H1 (cell line): ENCODE measurements around the gene MACIR. TPM values are rescaled to one million over a fixed set of nuclear protein-coding genes. Genes with fewer than 3 reads are reported as not detected.

ENCODE experiments used
- CTCF ChIA-PET: fragments of 300-600 bp; sonication (Branson Sonifier 250); formaldehyde crosslinking; loops from one replicate; lab custom pipeline; 2021; ENCODE audit not compliant: partially characterized antibody; lab: Charles Lee
- POLR2A ChIA-PET: fragments of 300-600 bp; sonication (Branson Sonifier 250); formaldehyde crosslinking; loops from one replicate; lab custom pipeline; 2021; ENCODE audit warnings: inconsistent platforms; ENCODE audit not compliant: partially characterized antibody; lab: Charles Lee
- DNase-seq, 2 experiments: peaks; one replicate each; pipeline versions ENCODE4 v3.0.0 to v3.0.0-alpha.2; 2010 to 2022; ENCODE audit warnings: low spot score in 2 of 2, low read depth in 1 of 2, mixed read lengths in 1 of 2
- FAIRE-seq: peaks from 2 replicates; lab custom pipeline; 2011; peaks lifted over from hg19 to GRCh38; lab: Jason Lieb, UNC
- H2AFZ ChIP-seq: 2 replicates; pipeline ENCODE4 v1.8.1; 2012; ENCODE audit warnings: low read length, inconsistent platforms
- H2AK5ac ChIP-seq: 2 replicates; pipeline ENCODE4 v1.6.1; 2013; ENCODE audit warnings: low read depth, low read length
- H2BK120ac ChIP-seq: replicated peaks from 2 replicates; pipeline ENCODE3; 2013; ENCODE audit warnings: low read depth, low read length, inconsistent platforms
- H2BK12ac ChIP-seq: 2 replicates; pipeline ENCODE4 v1.6.1; 2013; ENCODE audit warnings: low read depth, low read length
- H2BK15ac ChIP-seq: 2 replicates; pipeline ENCODE4 v1.6.1; 2013; ENCODE audit warnings: low read length
- H2BK20ac ChIP-seq: 2 replicates; pipeline ENCODE4 v1.6.1; 2013; ENCODE audit warnings: low read length
- H2BK5ac ChIP-seq: 2 replicates; pipeline ENCODE4 v1.6.1; 2013; ENCODE audit warnings: low read depth, low read length
- H3K14ac ChIP-seq: 2 replicates; pipeline ENCODE4 v1.6.1; 2013; ENCODE audit warnings: inconsistent platforms; ENCODE audit not compliant: insufficient read length
- H3K18ac ChIP-seq: 2 replicates; pipeline ENCODE4 v1.6.1; 2013; ENCODE audit warnings: low read length; ENCODE audit errors: extremely low read depth
- H3K23ac ChIP-seq: 2 replicates; pipeline ENCODE4 v1.6.1; 2013; ENCODE audit warnings: inconsistent platforms; ENCODE audit not compliant: insufficient read length
- H3K23me2 ChIP-seq: 2 replicates; pipeline ENCODE4 v1.6.1; 2013; ENCODE audit warnings: low read depth, low read length
- H3K27ac ChIP-seq: 2 replicates; pipeline ENCODE4 v1.6.1; 2011; ENCODE audit warnings: low read depth, low read length, inconsistent platforms
- H3K27me3 ChIP-seq, 4 experiments: replicated peaks in 1 of 4; 1 replicate in 1 of 4; 2 replicates in 3 of 4; pipeline versions ENCODE4 v1.6.1 to v1.8.1; 2011 to 2013; ENCODE audit warnings: low read length in 3 of 4, mild to moderate bottlenecking in 3 of 4, inconsistent platforms in 2 of 4, mixed read lengths in 2 of 4, moderate library complexity in 1 of 4; ENCODE audit not compliant: control insufficient read depth in 3 of 4, insufficient read depth in 3 of 4; ENCODE audit errors: extremely low read depth in 1 of 4
- H3K36me3 ChIP-seq, 4 experiments: 2 replicates each; pipeline versions ENCODE4 v1.6.1 to v1.8.1; 2011 to 2013; ENCODE audit warnings: mild to moderate bottlenecking in 4 of 4, low read length in 3 of 4, moderate library complexity in 2 of 4, control low read depth in 1 of 4, inconsistent platforms in 1 of 4; ENCODE audit not compliant: insufficient read depth in 4 of 4, control insufficient read depth in 2 of 4
- H3K4ac ChIP-seq: replicated peaks from 2 replicates; pipeline ENCODE3; 2013; ENCODE audit warnings: low read length, low read depth, mixed read lengths, inconsistent platforms; ENCODE audit not compliant: insufficient read length
- H3K4me1 ChIP-seq, 4 experiments: replicated peaks in 1 of 4; 1 replicate in 1 of 4; 2 replicates in 3 of 4; pipeline versions ENCODE4 v1.6.1 to v1.8.1; 2011 to 2013; ENCODE audit warnings: low read length in 3 of 4, inconsistent platforms in 2 of 4, mixed read lengths in 1 of 4; ENCODE audit not compliant: insufficient read depth in 4 of 4, control insufficient read depth in 3 of 4
- H3K4me2 ChIP-seq, 2 experiments: 2 replicates each; pipeline versions ENCODE4 v1.6.1 to v1.8.1; 2011 to 2013; ENCODE audit warnings: low read depth in 2 of 2, low read length in 2 of 2, control low read depth in 1 of 2, inconsistent platforms in 1 of 2, mild to moderate bottlenecking in 1 of 2; ENCODE audit not compliant: insufficient read depth in 1 of 2
- H3K4me3 ChIP-seq, 4 experiments: fragments of 200-600, 300-600 bp in 1 of 4; sonication (generic), shearing (Covaris generic), sonication (Bioruptor Twin) in 1 of 4; 2 replicates each; pipeline versions ENCODE4 v1.5.1 to v1.8.1; 2011 to 2016; ENCODE audit warnings: low read length in 4 of 4, low read depth in 3 of 4, control low read depth in 2 of 4, inconsistent platforms in 2 of 4, mild to moderate bottlenecking in 2 of 4, mixed read lengths in 1 of 4, moderate library complexity in 1 of 4; ENCODE audit not compliant: insufficient read depth in 2 of 4; ENCODE audit errors: extremely low read depth in 1 of 4
- H3K56ac ChIP-seq: replicated peaks from 2 replicates; pipeline ENCODE3; 2013; ENCODE audit warnings: low read depth, mild to moderate bottlenecking, mixed read lengths, low read length, inconsistent platforms; ENCODE audit not compliant: insufficient read length
- H3K79me1 ChIP-seq: 2 replicates; pipeline ENCODE4 v1.6.1; 2013; ENCODE audit warnings: low read depth, low read length, control low read depth
- H3K79me2 ChIP-seq, 2 experiments: 2 replicates each; pipeline versions ENCODE4 v1.6.1 to v1.8.1; 2012 to 2013; ENCODE audit warnings: low read length in 2 of 2, mild to moderate bottlenecking in 2 of 2, inconsistent platforms in 1 of 2; ENCODE audit not compliant: insufficient read depth in 2 of 2, control insufficient read depth in 1 of 2
- H3K9ac ChIP-seq, 4 experiments: replicated peaks in 1 of 4; 1 replicate in 1 of 4; 2 replicates in 3 of 4; pipeline versions ENCODE4 v1.6.1 to v1.8.1; 2011 to 2013; ENCODE audit warnings: low read depth in 3 of 4, low read length in 3 of 4, control low read depth in 2 of 4, mild to moderate bottlenecking in 2 of 4, moderate library complexity in 2 of 4, inconsistent platforms in 1 of 4; ENCODE audit errors: extremely low read depth in 1 of 4
- H3K9me3 ChIP-seq, 2 experiments: 2 replicates each; pipeline versions ENCODE4 v1.6.1 to v1.8.1; 2012 to 2013; ENCODE audit warnings: mild to moderate bottlenecking in 2 of 2, moderate library complexity in 2 of 2, control low read depth in 1 of 2, inconsistent platforms in 1 of 2, low read depth in 1 of 2, low read length in 1 of 2, mixed read lengths in 1 of 2; ENCODE audit not compliant: insufficient read depth in 2 of 2
- H4K20me1 ChIP-seq, 2 experiments: replicated peaks in 1 of 2; 2 replicates each; pipeline versions ENCODE3 to v1.8.1; 2011 to 2013; ENCODE audit warnings: inconsistent platforms in 2 of 2, low read length in 2 of 2, mild to moderate bottlenecking in 1 of 2; ENCODE audit not compliant: insufficient read depth in 2 of 2, control insufficient read depth in 1 of 2
- H4K5ac ChIP-seq: 2 replicates; pipeline ENCODE4 v1.6.1; 2013; ENCODE audit warnings: low read length, low read depth, mixed read lengths, inconsistent platforms; ENCODE audit not compliant: insufficient read length
- H4K8ac ChIP-seq: 2 replicates; pipeline ENCODE4 v1.8.0; 2013; ENCODE audit warnings: mild to moderate bottlenecking, moderate library complexity, low read length, inconsistent platforms; ENCODE audit not compliant: insufficient read depth; ENCODE audit errors: extremely low read depth
- H4K91ac ChIP-seq: replicated peaks from 2 replicates; pipeline ENCODE3; 2013; ENCODE audit warnings: low read length, mixed read lengths, inconsistent platforms; ENCODE audit not compliant: insufficient read length
- CTCF ChIP-seq, 3 experiments: IDR thresholded peaks; 1 replicate in 2 of 3; 2 replicates in 1 of 3; pipeline versions ENCODE4 v1.5.1 to v1.6.1; 2011; ENCODE audit warnings: low read length in 3 of 3, mild to moderate bottlenecking in 3 of 3, inconsistent platforms in 2 of 3, low read depth in 1 of 3, moderate library complexity in 1 of 3; ENCODE audit not compliant: insufficient read depth in 1 of 3; ENCODE audit errors: control extremely low read depth in 1 of 3
- RAD21 ChIP-seq, 2 experiments: IDR thresholded peaks in 1 of 2; conservative IDR thresholded peaks in 1 of 2; 2 replicates each; pipeline ENCODE4 v1.6.1; 2011; ENCODE audit warnings: low read depth in 2 of 2, low read length in 2 of 2, improper control_type of control experiment in 1 of 2, inconsistent platforms in 1 of 2, mild to moderate bottlenecking in 1 of 2, moderate library complexity in 1 of 2
- SAP30 ChIP-seq: fragments of 300-600 bp; sonication (generic); IDR thresholded peaks from 2 replicates; pipeline ENCODE4 v1.7.1; 2012; ENCODE audit warnings: low read length, moderate library complexity, mild to moderate bottlenecking, inconsistent platforms; ENCODE audit not compliant: insufficient read depth, insufficient replicate concordance
- YY1 ChIP-seq: IDR thresholded peaks from 2 replicates; pipeline ENCODE4 v1.6.1; 2011; ENCODE audit warnings: low read depth, mild to moderate bottlenecking, low read length
- WGBS, 2 experiments: shearing (Covaris generic) in 1 of 2; methylation state at CpG; one replicate each; pipeline versions ENCODE4 v1.1.6 to v1.1.7; 2013 to 2015; ENCODE audit warnings: low lambda C conversion rate in 2 of 2, mixed read lengths in 2 of 2, inconsistent platforms in 1 of 2, low coverage in 1 of 2, missing lambda C conversion rate in 1 of 2; ENCODE audit not compliant: insufficient replicate concordance in 2 of 2, insufficient coverage in 1 of 2, insufficient read length in 1 of 2; ENCODE audit errors: extremely low coverage in 1 of 2, missing lambda C conversion rate in 1 of 2; 5-methylcytosine and 5-hydroxymethylcytosine counted together
- polyA plus RNA-seq, 7 experiments: library from polyadenylated mRNA; depleted of rRNA in 3 of 7; stranded (reverse) in 5 of 7; unstranded in 2 of 7; fragments of >200 nt in 5 of 7; fragments of 200-250 nt in 2 of 7; gene quantifications; 1 replicate in 5 of 7; 2 replicates in 1 of 7; 4 replicates in 1 of 7; pipeline versions ENCODE4 v1.2.1 to v1.2.3, GENCODE V29; 2011 to 2013; ENCODE audit warnings: missing spikeins in 2 of 7, mixed read lengths in 2 of 7
- total RNA-seq: library from RNA; stranded (reverse); fragmentation: NEBNext Ultra II Directional; extraction: Animal tissue kit (Norgen Biotek cat#: 25700); gene quantifications from 2 replicates; pipeline ENCODE4 v1.2.1, GENCODE V29; 2021

Gene MACIR
- total and polyA plus RNA-seq, 2 of the 8 experiments (the other 6 are each of a cell fraction or from before 2014, with no cell fraction given) = 8.0 to 19.2 TPM

GRCh38 chr5:103223031-103223955, 35.3 kb upstream of the MACIR start:
- no peak overlapping the region; the same call in 1 of the 2 replicates for H4K8ac ChIP-seq
- WGBS, 2 experiments = 91% methylated on average over 28 of the region's 28 CpGs; no CpG with 5 or more reads in 1 of the 2 experiments
- no peak overlapping the region for H3K4ac ChIP-seq
- TF ChIP-seq CTCF (IDR thresholded peaks at IDR 0.05; ENCODE audit: control extremely low read depth in 1 of 3, insufficient read depth in 1 of 3, low read depth in 1 of 3, low read length in 3 of 3) (peak; percentile 27 to 44 (median 32)), YY1 (peak; percentile 41; the same call in 1 of the 2 replicates), RAD21 (IDR thresholded peaks at IDR 0.05 in 1 of 2, conservative IDR thresholded peaks at IDR 0.05 in 1 of 2; ENCODE audit: low read depth in 2 of 2, low read length in 2 of 2) (peak; percentile 55 to 68), SAP30 (no peak)
- H3K14ac ChIP-seq = no peak overlapping the region
- H2AFZ ChIP-seq = peak overlapping the region; percentile 91; the same call in 1 of the 2 replicates
- H2BK12ac ChIP-seq = 0 out of 2 replicates have a peak overlapping the region, but pooled peaks have one; percentile 27
- POLR2A ChIA-PET = interaction anchor here (0.7 to 1.3 kb wide), 2 partner anchors 12 to 104 kb away, joined by 3 to 4 read pairs; partner anchors contain the start of gene GIN1
- H4K20me1 ChIP-seq = no peaks in the 10 kb centered on the region
- H3K79me1 ChIP-seq = no peaks in the 10 kb centered on the region
- no peaks in the 10 kb centered on the region for H3K27me3 ChIP-seq
- H2BK5ac ChIP-seq = no peak overlapping the region; the same call in 1 of the 2 replicates
- H3K23me2 ChIP-seq = no peaks in the 10 kb centered on the region
- H3K18ac ChIP-seq = no peak overlapping the region
- no peak overlapping the region for H4K91ac ChIP-seq
- no peak overlapping the region for H3K9ac ChIP-seq
- no peak overlapping the region for H3K27ac ChIP-seq
- peak overlapping the region; percentile 22 for H2BK120ac ChIP-seq
- H3K9me3 ChIP-seq = no peaks in the 10 kb centered on the region
- no peak overlapping the region for H3K4me3 ChIP-seq
- H2BK20ac ChIP-seq = no peak overlapping the region
- no peak overlapping the region; a peak in 1 of 4 replicates for H3K4me2 ChIP-seq
- no peak overlapping the region for H3K23ac ChIP-seq
- H2AK5ac ChIP-seq = no peak overlapping the region
- no peak overlapping the region for H3K56ac ChIP-seq
- peaks cover 0 to 4% (median 3%) of the 10 kb centered on the region in 4 experiments; a peak in 5 of 7 replicates for H3K4me1 ChIP-seq
- H4K5ac ChIP-seq = no peak overlapping the region
- CTCF ChIA-PET = interaction anchor here (0.5 to 4.2 kb wide), 41 partner anchors 9 to 662 kb away, joined by 3 to 71 read pairs (median 4); partner anchors contain the start of genes GIN1, MACIR and PPIP5K2
- FAIRE-seq = no peak
- peak overlapping the region; percentile 100; the same call in 1 of the 2 replicates for H2BK15ac ChIP-seq
- DNase-seq = peak; percentile 7 to 52
- H3K36me3 ChIP-seq = no peaks in the 10 kb centered on the region
- no peaks in the 10 kb centered on the region for H3K79me2 ChIP-seq
